ENCODE results near the gene LARP6.
A peak's percentile ranks its signal among the peaks of the same experiment; 100 is the strongest.
"Not testable (repeated sequence)": the region's sequence is repeated elsewhere in the genome, so short reads cannot be mapped to it uniquely, and the experiment has no call there.

The LARP6 gene

DNA sequence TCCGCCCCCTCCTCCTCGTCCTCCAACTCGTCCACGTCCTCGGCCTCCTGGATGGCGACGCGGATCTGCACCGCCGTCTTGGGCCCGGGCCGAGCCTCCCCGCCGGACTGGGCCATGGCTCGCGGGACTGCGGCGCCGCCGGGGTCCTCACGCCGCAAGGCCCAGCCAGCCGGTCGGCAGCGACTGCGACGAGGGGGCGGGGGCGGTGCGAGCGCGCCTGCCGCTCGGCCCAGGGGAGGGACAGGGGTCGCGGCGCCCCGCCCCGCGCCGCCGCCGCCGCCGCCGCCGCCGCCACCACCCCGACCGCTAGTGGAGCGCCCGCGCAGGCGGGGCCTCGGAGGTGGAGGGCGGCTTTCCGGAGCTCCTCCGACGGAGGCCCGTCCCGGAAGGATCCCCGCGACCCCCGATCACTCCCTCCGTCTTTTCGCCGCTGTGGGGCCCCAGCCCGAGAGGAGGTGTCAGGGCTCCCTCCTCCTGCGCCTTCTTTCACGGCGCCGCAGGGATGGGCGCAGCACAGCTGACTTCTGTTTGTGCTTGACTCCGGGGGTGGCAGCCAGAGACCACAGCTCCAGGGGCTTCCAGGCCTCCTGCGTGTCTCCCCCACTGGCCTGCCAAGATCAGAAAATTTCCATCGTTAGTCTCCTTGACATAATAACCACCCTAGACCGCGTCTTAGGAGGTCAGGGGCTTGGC, at the start of gene LARP6:
TSS of gene LARP6 (minus strand) at position 185 of the 693 bp plus-strand sequence. CDS start at position 116, 69 bp downstream.
- no peak for DNase-seq (ENCODE audit: low spot score)

- DNase-seq (ENCODE audit: low spot score): no peak
These were observed 48.1 kb upstream of the LARP6 start for GRCh38 chr15:70902107-70902506.

GRCh38 chr15:70892912-70893560, 39.1 kb upstream of the LARP6 start:
- no peak for DNase-seq (ENCODE audit: low spot score)

DNA sequence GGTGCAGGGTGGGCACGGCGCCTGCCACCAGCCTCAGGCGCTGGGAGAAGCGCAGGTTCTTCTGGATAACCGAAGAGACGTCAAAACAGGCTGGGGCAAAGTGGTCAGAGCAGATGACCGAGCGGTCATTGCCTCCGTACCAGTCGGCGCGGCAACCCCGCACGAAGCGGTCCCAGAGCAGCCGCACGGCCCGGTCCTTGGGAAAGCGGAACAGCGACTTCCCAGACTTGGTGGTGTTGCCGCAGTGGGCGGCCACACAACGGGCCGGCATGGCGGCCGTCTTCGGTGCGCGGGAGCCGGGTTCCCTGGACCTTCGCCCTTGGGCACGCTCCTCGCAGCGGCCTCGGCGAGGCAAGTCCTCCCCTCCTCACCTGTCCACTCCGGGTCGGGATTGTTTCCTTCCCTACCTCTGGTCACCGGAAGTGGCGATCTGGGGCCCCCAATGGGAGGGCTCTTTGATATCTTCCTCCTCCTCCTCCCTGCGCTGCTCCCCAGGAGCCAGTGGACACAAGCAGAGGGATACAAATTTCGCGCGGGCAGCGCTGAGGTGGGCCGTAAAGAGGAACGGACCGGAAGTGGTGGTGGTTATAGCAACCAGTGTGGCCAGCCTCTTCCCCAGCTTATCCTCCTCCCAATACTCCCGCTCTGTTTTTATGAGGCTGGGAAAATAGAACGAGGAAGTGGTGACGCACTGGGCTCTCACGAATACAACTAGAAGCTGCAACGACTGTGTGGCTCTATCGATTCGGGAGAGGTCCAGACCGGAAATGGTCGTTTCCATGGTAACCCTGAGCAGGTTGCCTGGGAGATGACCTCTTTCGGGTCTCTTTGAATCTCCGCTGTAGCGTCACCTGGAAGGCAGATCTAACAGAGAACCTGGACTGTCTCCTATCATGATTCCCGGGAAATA, 38.3 kb upstream of the LARP6 start, which contains the start of the genes LRRC49 and THAP10:
TSS of gene LRRC49 (plus strand) at position 825 of the 910 bp plus-strand sequence. CDS start at position 894, 69 bp downstream.
TSS of gene THAP10 (minus strand) at position 432 of the 910 bp plus-strand sequence. CDS start at position 271, 161 bp downstream.
- peak; percentile 25 for DNase-seq (ENCODE audit: low spot score)

DNA sequence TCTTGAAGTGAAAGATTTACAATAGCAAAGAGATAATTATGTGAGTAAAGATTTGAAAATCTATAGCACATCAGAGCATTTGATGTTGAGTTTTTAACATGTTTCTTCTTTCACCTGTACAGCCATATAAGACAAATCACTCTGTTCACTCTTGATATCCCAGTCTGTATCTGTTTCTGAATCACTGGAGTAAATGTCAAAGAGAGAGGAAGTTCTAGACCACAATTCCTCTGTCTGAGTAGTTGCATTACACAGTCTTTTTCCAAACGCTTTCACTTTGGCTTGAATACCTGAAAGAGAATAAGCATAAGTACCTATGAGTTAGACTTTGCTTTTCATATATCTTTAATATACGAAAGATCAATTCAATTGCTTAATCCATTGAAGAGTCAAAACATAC, 28.4 kb upstream of the LARP6 start:
- no peak for DNase-seq (ENCODE audit: low spot score)

- no peak for DNase-seq (ENCODE audit: low spot score)
These were observed 26.8 kb upstream of the LARP6 start for GRCh38 chr15:70880781-70881180.

DNA sequence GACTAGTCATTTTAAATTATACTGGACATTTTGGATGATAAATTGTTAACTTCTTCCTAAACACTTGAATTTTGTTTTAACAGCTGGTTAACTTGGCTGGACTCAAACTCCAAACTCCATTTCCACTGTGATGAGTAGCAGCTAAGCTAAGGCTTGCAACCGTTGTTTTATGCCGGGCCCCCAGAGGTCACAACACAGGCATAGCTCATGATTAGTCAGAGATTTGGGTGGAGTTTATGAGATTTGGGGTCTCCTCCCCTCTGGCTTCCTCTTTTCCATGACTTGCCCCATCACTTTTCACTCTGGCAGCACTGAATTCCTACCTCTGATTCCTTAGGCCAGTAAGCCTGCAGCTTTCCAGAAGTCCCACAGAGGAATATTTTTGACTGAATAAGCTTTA, 25.4 kb upstream of the LARP6 start:
- DNase-seq (ENCODE audit: low spot score): no peak

- no peak for DNase-seq (ENCODE audit: low spot score)
These were observed 22.7 kb upstream of the LARP6 start for GRCh38 chr15:70876683-70877082.

- DNase-seq (ENCODE audit: low spot score): no peak
These were observed 22.1 kb upstream of the LARP6 start for GRCh38 chr15:70876011-70876410.

- DNase-seq (ENCODE audit: low spot score): no peak
These were observed 21.2 kb upstream of the LARP6 start for GRCh38 chr15:70875001-70875782.

- DNase-seq (ENCODE audit: low spot score): no peak
These were observed 19.5 kb upstream of the LARP6 start for GRCh38 chr15:70873232-70874054.

- not testable (repeated sequence) for DNase-seq (ENCODE audit: low spot score)
These were observed 17.5 kb upstream of the LARP6 start for GRCh38 chr15:70871490-70871889.

DNA sequence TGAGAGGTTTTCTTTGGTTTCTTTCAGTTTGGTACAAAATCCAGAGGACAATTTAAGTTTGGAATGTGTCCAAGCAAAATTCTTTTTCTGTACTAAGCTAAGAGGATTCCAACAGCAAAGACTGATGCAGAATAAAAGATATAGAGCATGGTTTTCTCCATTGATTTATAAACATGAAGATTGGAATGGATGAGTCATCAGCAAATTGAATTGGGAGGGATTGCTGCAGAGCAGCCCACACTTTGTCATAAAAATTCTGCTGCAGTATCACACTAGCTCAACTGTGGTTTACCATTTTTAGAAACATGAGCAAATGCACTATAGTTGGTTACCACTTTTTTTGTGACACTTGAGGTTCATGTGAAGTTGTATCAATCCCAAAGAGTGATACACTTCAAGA, 16.1 kb upstream of the LARP6 start:
- no peak for DNase-seq (ENCODE audit: low spot score)

DNA sequence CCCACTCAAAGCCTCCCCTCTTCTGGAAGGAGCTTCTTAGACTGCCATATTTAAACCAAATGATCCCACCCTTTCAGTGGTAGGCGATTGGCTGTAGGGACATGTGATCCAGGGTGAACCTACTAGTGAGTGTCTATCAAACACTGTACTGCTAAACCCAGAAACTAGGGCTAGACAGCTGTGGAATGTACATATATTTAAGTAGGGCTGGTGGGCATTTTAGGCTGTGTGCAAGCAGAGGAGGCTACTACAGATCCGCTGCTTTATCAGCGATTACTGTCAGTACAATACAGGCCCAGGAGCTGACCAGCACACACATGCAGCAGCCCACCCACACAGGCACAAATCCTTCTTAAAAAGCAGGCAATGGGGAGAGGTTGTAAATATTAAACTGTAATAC, 15.4 kb upstream of the LARP6 start:
- no peak for DNase-seq (ENCODE audit: low spot score)

DNA sequence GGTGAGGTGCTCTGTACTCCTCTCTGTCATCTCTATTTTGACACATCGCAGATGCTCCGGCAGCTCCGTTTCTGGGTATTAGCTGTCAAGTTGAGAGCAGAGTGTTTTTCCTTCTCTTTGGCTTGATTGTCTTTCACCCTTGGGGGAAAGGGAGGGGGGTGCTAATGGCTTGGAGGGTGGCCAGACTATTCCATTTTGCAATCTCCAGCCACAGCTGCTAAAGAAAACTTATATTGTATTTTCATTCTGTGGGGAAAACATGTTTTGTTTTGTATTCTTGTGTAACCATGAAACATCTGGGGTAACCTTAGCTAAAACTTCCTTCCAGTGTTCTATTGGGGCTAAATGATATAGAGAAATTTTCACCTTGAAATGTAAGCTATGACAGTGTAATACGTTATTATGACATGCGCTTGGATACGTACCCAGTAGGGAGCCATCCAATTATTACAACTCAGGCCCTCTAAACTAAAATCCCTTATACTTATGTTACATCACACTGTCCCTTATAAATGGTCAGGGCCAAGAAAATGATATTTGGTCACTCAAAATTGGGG, 14.0 kb upstream of the LARP6 start:
- DNase-seq (ENCODE audit: low spot score): no peak

- no peak for DNase-seq (ENCODE audit: low spot score)
These were observed 13.2 kb upstream of the LARP6 start for GRCh38 chr15:70866982-70867641.

GRCh38 chr15:70863450-70864218, 9.7 kb upstream of the LARP6 start:
- no peak for DNase-seq (ENCODE audit: low spot score)

DNA sequence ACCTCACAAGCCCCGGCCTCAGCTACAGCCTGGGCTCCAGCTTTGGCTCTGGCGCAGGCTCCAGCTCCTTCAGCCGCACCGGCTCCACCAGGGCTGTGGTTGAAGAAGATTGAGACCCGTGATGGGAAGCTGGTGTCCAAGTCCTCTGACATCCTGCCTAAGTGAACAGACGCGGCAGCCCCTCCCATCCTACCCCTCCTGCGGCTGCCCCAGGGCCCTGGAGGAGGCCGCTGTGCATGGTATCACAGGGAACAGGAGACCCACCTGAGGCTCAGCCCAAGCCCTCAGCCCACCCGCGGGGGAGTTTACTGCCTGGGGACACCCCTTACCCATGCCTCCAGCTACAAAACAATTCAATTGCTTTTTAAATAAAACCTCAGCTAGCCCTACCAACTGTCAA, 6.0 kb upstream of the LARP6 start:
- no peak for DNase-seq (ENCODE audit: low spot score)

DNA sequence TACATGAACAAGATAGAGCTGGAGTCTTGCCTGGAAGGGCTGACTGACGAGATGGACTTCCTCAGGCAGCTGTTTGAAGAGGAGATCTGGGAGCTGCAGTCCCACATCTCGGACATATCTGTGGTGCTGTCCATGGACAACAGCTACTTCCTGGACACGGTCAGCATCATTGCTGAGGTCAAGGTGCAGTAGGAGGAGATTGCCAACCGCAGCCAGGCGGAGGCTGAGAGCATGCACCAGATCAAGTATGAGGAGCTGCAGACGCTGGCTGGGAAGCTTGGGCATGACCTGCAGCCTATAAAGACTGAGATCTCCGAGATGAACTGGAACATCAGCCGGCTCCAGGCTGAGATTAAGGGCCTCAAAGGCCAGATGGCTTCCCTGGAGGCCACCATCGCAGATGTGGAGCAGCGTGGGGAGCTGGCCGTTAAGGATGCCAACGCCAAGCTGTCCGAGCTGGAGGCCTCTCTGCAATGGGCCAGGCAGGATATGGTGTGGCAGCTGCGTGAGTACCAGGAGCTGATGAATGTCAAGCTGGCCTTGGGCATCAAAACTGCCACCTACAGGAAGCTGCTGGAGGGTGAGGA, 5.5 kb upstream of the LARP6 start:
- DNase-seq (ENCODE audit: low spot score): no peak
